HEK293 (cell line): ENCODE data around the gene SPINT2.

Experiments used
- BCL11A ChIP-seq: fragments of 450-650 bp; formaldehyde crosslinking; IDR thresholded peaks from 2 replicates; pipeline ENCODE4 v1.5.1; 2016; ENCODE audit warnings: low read depth, missing biosample characterization, missing genetic modification characterization
- FEZF1 ChIP-seq: fragments of 450-650 bp; formaldehyde crosslinking; IDR thresholded peaks from 2 replicates; pipeline ENCODE4 v1.5.1; 2016; ENCODE audit warnings: missing biosample characterization, missing genetic modification characterization
- GLIS2 ChIP-seq: fragments of 450-650 bp; formaldehyde crosslinking; IDR thresholded peaks from 2 replicates; pipeline ENCODE4 v1.5.1; 2016; ENCODE audit warnings: missing biosample characterization, missing genetic modification characterization
- HOXD13 ChIP-seq: sonication (generic); formaldehyde crosslinking; IDR thresholded peaks from 2 replicates; pipeline ENCODE4 v1.8.0; 2022; ENCODE audit warnings: missing genetic modification reagents, borderline replicate concordance
- MYNN ChIP-seq: fragments of 450-650 bp; formaldehyde crosslinking; IDR thresholded peaks from 2 replicates; pipeline ENCODE4 v1.5.1; 2016; ENCODE audit warnings: missing biosample characterization, missing genetic modification characterization, borderline replicate concordance
- PRDM4 ChIP-seq: fragments of 450-650 bp; formaldehyde crosslinking; IDR thresholded peaks from 2 replicates; pipeline ENCODE4 v1.5.1; 2017; ENCODE audit warnings: missing biosample characterization, missing genetic modification characterization
- RBAK ChIP-seq: fragments of 450-650 bp; formaldehyde crosslinking; IDR thresholded peaks from 2 replicates; pipeline ENCODE4 v1.5.1; 2016; ENCODE audit warnings: missing biosample characterization, missing genetic modification characterization
- SCRT2 ChIP-seq: fragments of 450-650 bp; formaldehyde crosslinking; IDR thresholded peaks from 2 replicates; pipeline ENCODE4 v1.5.1; 2016; ENCODE audit warnings: missing biosample characterization, missing genetic modification characterization
- SP7 ChIP-seq: fragments of 450-650 bp; formaldehyde crosslinking; IDR thresholded peaks from 2 replicates; pipeline ENCODE4 v1.5.1; 2016; ENCODE audit warnings: missing biosample characterization, missing genetic modification characterization
- ZBTB20 ChIP-seq: fragments of 450-650 bp; formaldehyde crosslinking; IDR thresholded peaks from 2 replicates; pipeline ENCODE4 v1.5.1; 2016; ENCODE audit warnings: missing biosample characterization, missing genetic modification characterization
- ZFP69B ChIP-seq: fragments of 450-650 bp; formaldehyde crosslinking; IDR thresholded peaks from 2 replicates; pipeline ENCODE4 v1.5.1; 2016; ENCODE audit warnings: missing biosample characterization, missing genetic modification characterization
- ZIC2 ChIP-seq: fragments of 450-650 bp; formaldehyde crosslinking; IDR thresholded peaks from 2 replicates; pipeline ENCODE4 v1.5.1; 2016; ENCODE audit warnings: missing biosample characterization, missing genetic modification characterization
- ZNF169 ChIP-seq: fragments of 450-650 bp; formaldehyde crosslinking; IDR thresholded peaks from 2 replicates; pipeline ENCODE4 v1.5.1; 2016; ENCODE audit warnings: missing biosample characterization, missing genetic modification characterization
- ZNF184 ChIP-seq: fragments of 450-650 bp; IDR thresholded peaks from 2 replicates; pipeline ENCODE4 v1.5.1; 2018; ENCODE audit warnings: missing biosample characterization, mild to moderate bottlenecking, missing genetic modification characterization
- ZNF214 ChIP-seq: fragments of 450-650 bp; formaldehyde crosslinking; IDR thresholded peaks from 2 replicates; pipeline ENCODE4 v1.5.1; 2017; ENCODE audit warnings: missing biosample characterization, mild to moderate bottlenecking, missing genetic modification characterization, borderline replicate concordance
- ZNF239 ChIP-seq: fragments of 450-650 bp; formaldehyde crosslinking; IDR thresholded peaks from 2 replicates; pipeline ENCODE4 v1.5.1; 2016; ENCODE audit warnings: missing biosample characterization, missing genetic modification characterization
- ZNF266 ChIP-seq: fragments of 450-650 bp; formaldehyde crosslinking; IDR thresholded peaks from 2 replicates; pipeline ENCODE4 v1.5.1; 2016; ENCODE audit warnings: missing biosample characterization, missing genetic modification characterization, low read depth
- ZNF324 ChIP-seq: fragments of 450-650 bp; formaldehyde crosslinking; IDR thresholded peaks from 2 replicates; pipeline ENCODE4 v1.5.1; 2016; ENCODE audit warnings: missing biosample characterization, missing genetic modification characterization
- ZNF423 ChIP-seq: fragments of 450-650 bp; formaldehyde crosslinking; IDR thresholded peaks from 2 replicates; pipeline ENCODE4 v1.5.1; 2016; ENCODE audit warnings: missing biosample characterization, missing genetic modification characterization
- ZNF473 ChIP-seq: fragments of 450-650 bp; formaldehyde crosslinking; IDR thresholded peaks from 2 replicates; pipeline ENCODE4 v1.5.1; 2017; ENCODE audit warnings: missing biosample characterization, missing genetic modification characterization
- ZNF488 ChIP-seq: fragments of 450-650 bp; formaldehyde crosslinking; IDR thresholded peaks from 2 replicates; pipeline ENCODE4 v1.5.1; 2016; ENCODE audit warnings: missing biosample characterization, missing genetic modification characterization
- ZNF544 ChIP-seq: fragments of 450-650 bp; formaldehyde crosslinking; IDR thresholded peaks from 2 replicates; pipeline ENCODE4 v1.5.0; 2017; ENCODE audit warnings: missing biosample characterization, missing genetic modification characterization
- ZNF560 ChIP-seq: fragments of 450-650 bp; formaldehyde crosslinking; IDR thresholded peaks from 2 replicates; pipeline ENCODE4 v1.5.1; 2017; ENCODE audit warnings: missing biosample characterization, missing genetic modification characterization, borderline replicate concordance
- ZNF585B ChIP-seq: fragments of 450-650 bp; formaldehyde crosslinking; IDR thresholded peaks from 2 replicates; pipeline ENCODE4 v1.5.1; 2016; ENCODE audit warnings: missing biosample characterization, missing genetic modification characterization
- ZNF626 ChIP-seq: fragments of 450-650 bp; sonication (Bioruptor Pico); formaldehyde crosslinking; IDR thresholded peaks from 2 replicates; pipeline ENCODE4 v1.5.1; 2018; ENCODE audit warnings: missing biosample characterization, missing genetic modification characterization, inconsistent platforms
- ZNF660 ChIP-seq: fragments of 450-650 bp; IDR thresholded peaks from 2 replicates; pipeline ENCODE4 v1.5.1; 2018; ENCODE audit warnings: missing biosample characterization, mild to moderate bottlenecking, missing genetic modification characterization
- ZNF664 ChIP-seq: fragments of 450-650 bp; formaldehyde crosslinking; IDR thresholded peaks from 2 replicates; pipeline ENCODE4 v1.5.1; 2016; ENCODE audit warnings: missing biosample characterization, missing genetic modification characterization
- ZNF76 ChIP-seq: fragments of 450-650 bp; formaldehyde crosslinking; IDR thresholded peaks from 2 replicates; pipeline ENCODE4; 2016; ENCODE audit warnings: low read depth, missing biosample characterization, missing genetic modification characterization, borderline replicate concordance
- ZNF768 ChIP-seq: fragments of 450-650 bp; formaldehyde crosslinking; IDR thresholded peaks from 2 replicates; pipeline ENCODE4 v1.5.1; 2018; ENCODE audit warnings: missing biosample characterization, mild to moderate bottlenecking, missing genetic modification characterization
- ZNF776 ChIP-seq: fragments of 450-650 bp; formaldehyde crosslinking; IDR thresholded peaks from 2 replicates; pipeline ENCODE4 v1.5.0; 2017; ENCODE audit warnings: missing biosample characterization, missing genetic modification characterization, borderline replicate concordance
- ZSCAN4 ChIP-seq: fragments of 450-650 bp; formaldehyde crosslinking; IDR thresholded peaks from 2 replicates; pipeline ENCODE4 v1.5.1; 2017; ENCODE audit warnings: missing biosample characterization, missing genetic modification characterization
- ZXDB ChIP-seq: fragments of 450-650 bp; formaldehyde crosslinking; IDR thresholded peaks from 2 replicates; pipeline ENCODE4 v1.5.1; 2016; ENCODE audit warnings: missing biosample characterization, missing genetic modification characterization
- TF ChIP-seq, protein P1 (sequence below): fragments of 450-650 bp; formaldehyde crosslinking; IDR thresholded peaks from 2 replicates; pipeline ENCODE4 v1.5.1; 2016; ENCODE audit warnings: missing biosample characterization, missing genetic modification characterization, low read depth
- TF ChIP-seq, protein P2 (sequence below): fragments of 450-650 bp; formaldehyde crosslinking; IDR thresholded peaks from 2 replicates; pipeline ENCODE4 v1.5.1; 2016; ENCODE audit warnings: missing biosample characterization, missing genetic modification characterization

Gene SPINT2

GRCh38 chr19:38224014-38224862 is 40.1 kb upstream of the SPINT2 start, which contains the start of gene DPF1 (continued):
- TF ChIP-seq ZNF560 (tag by site-specific recombination) (no peak), PRDM4 (tag by site-specific recombination) (peak; percentile 73; the same call in 1 of the 2 replicates), GLIS2 (tag by site-specific recombination) (peak; percentile 100), ZNF324 (peak; percentile 96), ZNF184 (tag by site-specific recombination) (no peak), ZNF660 (no peak), FEZF1 (tag by site-specific recombination) (no peak; the same call in 1 of the 2 replicates), SP7 (tag by site-specific recombination) (peak; percentile 91), HOXD13 (CRISPR knock-in tag) (no peak), ZFP69B (tag by site-specific recombination) (peak; percentile 85; the same call in 1 of the 2 replicates), ZNF768 (no peak; the same call in 1 of the 2 replicates), BCL11A (tag by site-specific recombination) (peak; percentile 21; the same call in 1 of the 2 replicates), ZNF664 (tag by site-specific recombination) (no peak; the same call in 1 of the 2 replicates), ZIC2 (tag by site-specific recombination) (peak; percentile 99), MYNN (tag by site-specific recombination) (peak; percentile 54), ZNF423 (tag by site-specific recombination) (peak; percentile 78), SCRT2 (tag by site-specific recombination) (no peak; the same call in none of the 2 replicates), RBAK (peak; percentile 66; the same call in 1 of the 2 replicates), ZNF214 (tag by site-specific recombination) (no peak), ZNF544 (tag by site-specific recombination) (no peak), ZNF239 (tag by site-specific recombination) (peak; percentile 90; the same call in 1 of the 2 replicates), ZNF76 (peak; percentile 95), ZNF585B (tag by site-specific recombination) (peak; percentile 12; the same call in 1 of the 2 replicates), ZNF266 (tag by site-specific recombination) (peak; percentile 78), ZNF488 (tag by site-specific recombination) (no peak), ZNF626 (tag by site-specific recombination) (no peak), ZNF776 (no peak), ZSCAN4 (tag by site-specific recombination) (peak; percentile 98), ZBTB20 (peak; percentile 99), ZNF169 (tag by site-specific recombination) (peak; percentile 94), ZXDB (tag by site-specific recombination) (peak; percentile 97), ZNF473 (tag by site-specific recombination) (no peak)
- TF ChIP-seq, protein P1, sequence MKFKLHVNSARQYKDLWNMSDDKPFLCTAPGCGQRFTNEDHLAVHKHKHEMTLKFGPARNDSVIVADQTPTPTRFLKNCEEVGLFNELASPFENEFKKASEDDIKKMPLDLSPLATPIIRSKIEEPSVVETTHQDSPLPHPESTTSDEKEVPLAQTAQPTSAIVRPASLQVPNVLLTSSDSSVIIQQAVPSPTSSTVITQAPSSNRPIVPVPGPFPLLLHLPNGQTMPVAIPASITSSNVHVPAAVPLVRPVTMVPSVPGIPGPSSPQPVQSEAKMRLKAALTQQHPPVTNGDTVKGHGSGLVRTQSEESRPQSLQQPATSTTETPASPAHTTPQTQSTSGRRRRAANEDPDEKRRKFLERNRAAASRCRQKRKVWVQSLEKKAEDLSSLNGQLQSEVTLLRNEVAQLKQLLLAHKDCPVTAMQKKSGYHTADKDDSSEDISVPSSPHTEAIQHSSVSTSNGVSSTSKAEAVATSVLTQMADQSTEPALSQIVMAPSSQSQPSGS (tag by site-specific recombination) = no peak
- TF ChIP-seq, protein P2, sequence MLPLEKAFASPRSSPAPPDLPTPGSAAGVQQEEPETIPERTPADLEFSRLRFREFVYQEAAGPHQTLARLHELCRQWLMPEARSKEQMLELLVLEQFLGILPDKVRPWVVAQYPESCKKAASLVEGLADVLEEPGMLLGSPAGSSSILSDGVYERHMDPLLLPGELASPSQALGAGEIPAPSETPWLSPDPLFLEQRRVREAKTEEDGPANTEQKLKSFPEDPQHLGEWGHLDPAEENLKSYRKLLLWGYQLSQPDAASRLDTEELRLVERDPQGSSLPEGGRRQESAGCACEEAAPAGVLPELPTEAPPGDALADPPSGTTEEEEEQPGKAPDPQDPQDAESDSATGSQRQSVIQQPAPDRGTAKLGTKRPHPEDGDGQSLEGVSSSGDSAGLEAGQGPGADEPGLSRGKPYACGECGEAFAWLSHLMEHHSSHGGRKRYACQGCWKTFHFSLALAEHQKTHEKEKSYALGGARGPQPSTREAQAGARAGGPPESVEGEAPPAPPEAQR (tag by site-specific recombination) = peak; percentile 80; the same call in 1 of the 2 replicates
